ENCODE results near the gene TMEM91. TPM values are rescaled to one million over a fixed set of nuclear protein-coding genes. Genes with fewer than 3 reads are reported as not detected.

Gene TMEM91
- total and polyA plus RNA-seq, 2 of the 13 experiments (the other 11 are each of a cell fraction or from before 2014, with no cell fraction given), result 6.3 to 10.3 TPM

GRCh38 chr19:41363753-41364523 is 12.4 kb upstream of the TMEM91 start, which contains the start of gene B9D2 (continued):
- TF ChIP-seq KDM5A (IDR thresholded peaks at IDR 0.05; ENCODE audit: borderline replicate concordance, low read length) (peak; percentile 86; the same call in 1 of the 2 replicates), IRF2 (CRISPR knock-in tag; IDR thresholded peaks at IDR 0.05) (peak; percentile 32), ZBTB25 (CRISPR knock-in tag; IDR thresholded peaks at IDR 0.05) (no peak), TEAD3 (CRISPR knock-in tag; optimal IDR thresholded peaks at IDR 0.05; ENCODE audit: borderline replicate concordance) (peak; percentile 9), MAX (IDR thresholded peaks at IDR 0.05) (peak; percentile 45; the same call in 1 of the 2 replicates), RARA (CRISPR knock-in tag; IDR thresholded peaks at IDR 0.05) (0 out of 2 replicates have a peak, but pooled peaks have one; percentile 5), ZSCAN5A (CRISPR knock-in tag; IDR thresholded peaks at IDR 0.05; ENCODE audit: borderline replicate concordance) (no peak), KLF12 (CRISPR knock-in tag; IDR thresholded peaks at IDR 0.05; ENCODE audit: borderline replicate concordance) (no peak), SCMH1 (CRISPR knock-in tag; IDR thresholded peaks at IDR 0.05; ENCODE audit: borderline replicate concordance) (no peak), NFE2L1 (CRISPR knock-in tag; IDR thresholded peaks at IDR 0.05; ENCODE audit: borderline replicate concordance) (no peak), EP300 (IDR thresholded peaks at IDR 0.05; ENCODE audit: low read depth in 2 of 2, low read length in 2 of 2) (peak in 1 of 2 experiments; percentile 42; a peak in 1 of 4 replicates), EP300 (CRISPR knock-in tag; IDR thresholded peaks at IDR 0.05; ENCODE audit: borderline replicate concordance) (no peak), ZNF34 (CRISPR knock-in tag; IDR thresholded peaks at IDR 0.05; ENCODE audit: borderline replicate concordance) (no peak)

Data from HepG2 (cell line).